Large intestine (tissue), 3 donors: ENCODE measurements around the gene RPP21. TPM values are rescaled to one million over a fixed set of nuclear protein-coding genes. Genes with fewer than 3 reads are reported as not detected.
"Not testable (repeated sequence)": the region's sequence is repeated elsewhere in the genome, so short reads cannot be mapped to it uniquely, and the experiment has no call there.

Source experiments
- DNase-seq, 2 donors: peaks; one replicate each; pipeline versions ENCODE4 v3.0.0 to v3.0.0-alpha.2; 2013
- H3K27ac ChIP-seq: one replicate; pipeline ENCODE4 v1.5.1; 2013; ENCODE audit warnings: low read length
- H3K27me3 ChIP-seq: 2 replicates; pipeline ENCODE4 v1.6.1; 2013; ENCODE audit warnings: low read length; ENCODE audit not compliant: control insufficient read depth, insufficient read depth
- H3K36me3 ChIP-seq: 2 replicates; pipeline ENCODE4 v1.6.1; 2013; ENCODE audit warnings: low read length; ENCODE audit not compliant: control insufficient read depth, insufficient read depth
- H3K4me1 ChIP-seq: one replicate; pipeline ENCODE4 v1.6.1; 2013; ENCODE audit warnings: low read length; ENCODE audit not compliant: control insufficient read depth, insufficient read depth
- H3K4me3 ChIP-seq: one replicate; pipeline ENCODE4 v1.5.1; 2013; ENCODE audit warnings: low read length
- H3K9me3 ChIP-seq: one replicate; pipeline ENCODE4 v1.6.1; 2013; ENCODE audit warnings: mild to moderate bottlenecking, low read depth, low read length, moderate library complexity; ENCODE audit not compliant: control insufficient read depth
- WGBS: methylation state at CpG from one replicate; pipeline ENCODE4 v1.1.5; 2013; ENCODE audit warnings: low lambda C conversion rate; ENCODE audit not compliant: insufficient coverage; 5-methylcytosine and 5-hydroxymethylcytosine counted together
- polyA plus RNA-seq: library from polyadenylated mRNA; unstranded; fragments of 120-200 nt; gene quantifications from one replicate; pipeline ENCODE4 v1.2.1, GENCODE V29; 2013

The RPP21 gene
- polyA plus RNA-seq, 1 donor, result 64.7 TPM

- H3K27me3 ChIP-seq, result peaks cover 59% of the 10 kb centered on the region
- no peak for DNase-seq
- H3K4me1 ChIP-seq, result no peaks in the 10 kb centered on the region
- WGBS, result no CpG with 5 or more reads among the region's 2 CpGs
- H3K9me3 ChIP-seq, result no peaks in the 10 kb centered on the region
- H3K27ac ChIP-seq, result no peak overlapping the region
- H3K36me3 ChIP-seq, result no peaks in the 10 kb centered on the region
- no peak overlapping the region for H3K4me3 ChIP-seq
Measured at GRCh38 chr6:30363459-30363858, 18.5 kb downstream of the RPP21 start.

GRCh38 chr6:30364591-30364990 lies 19.6 kb downstream of the RPP21 start:
- no peak overlapping the region for H3K4me3 ChIP-seq
- peaks cover 49% of the 10 kb centered on the region for H3K27me3 ChIP-seq
- no peak overlapping the region for H3K27ac ChIP-seq
- H3K4me1 ChIP-seq, result no peaks in the 10 kb centered on the region
- H3K9me3 ChIP-seq, result no peaks in the 10 kb centered on the region
- WGBS, result no CpG with 5 or more reads among the region's 2 CpGs
- no peaks in the 10 kb centered on the region for H3K36me3 ChIP-seq
- no peak for DNase-seq

- H3K4me3 ChIP-seq, H3K9me3 ChIP-seq, H3K4me1 ChIP-seq, H3K27ac ChIP-seq, DNase-seq, H3K36me3 ChIP-seq: not testable (repeated sequence)
- peaks cover 28% of the 10 kb centered on the region for H3K27me3 ChIP-seq
- WGBS, result 40% methylated on average over 1 of the region's 1 CpG
Measured at GRCh38 chr6:30369280-30369679, 24.3 kb downstream of the RPP21 start.

- Histone ChIP-seq H3K27ac (no peak overlapping the region), H3K4me1 (no peaks in the 10 kb centered on the region), H3K27me3 (peaks cover 23% of the 10 kb centered on the region), H3K9me3 (no peaks in the 10 kb centered on the region), H3K36me3 (no peaks in the 10 kb centered on the region), H3K4me3 (no peak overlapping the region)
- DNase-seq, result peak in 1 of 2 donors; percentile 31
- no CpG with 5 or more reads among the region's 1 CpG for WGBS
Measured at GRCh38 chr6:30378290-30378937, 33.5 kb downstream of the RPP21 start.

GRCh38 chr6:30380464-30380863 lies 35.5 kb downstream of the RPP21 start:
- Histone ChIP-seq H3K36me3 (no peaks in the 10 kb centered on the region), H3K27me3 (peaks cover 21% of the 10 kb centered on the region), H3K4me3 (no peak overlapping the region), H3K27ac (no peak overlapping the region), H3K9me3 (no peaks in the 10 kb centered on the region), H3K4me1 (no peaks in the 10 kb centered on the region)
- 78% methylated on average over 1 of the region's 5 CpGs for WGBS
- no peak for DNase-seq

GRCh38 chr6:30386166-30386565 lies 41.2 kb downstream of the RPP21 start:
- no peaks in the 10 kb centered on the region for H3K36me3 ChIP-seq
- no peaks in the 10 kb centered on the region for H3K9me3 ChIP-seq
- peaks cover 21% of the 10 kb centered on the region for H3K27me3 ChIP-seq
- H3K4me1 ChIP-seq, result no peaks in the 10 kb centered on the region
- 80% methylated on average over 1 of the region's 3 CpGs for WGBS
- no peak overlapping the region for H3K4me3 ChIP-seq
- no peak overlapping the region for H3K27ac ChIP-seq
- DNase-seq, result no peak

- H3K27ac ChIP-seq, result no peak overlapping the region
- no peak overlapping the region for H3K4me3 ChIP-seq
- DNase-seq, result no peak
- H3K4me1 ChIP-seq, result no peaks in the 10 kb centered on the region
- peaks cover 29% of the 10 kb centered on the region for H3K27me3 ChIP-seq
- no peaks in the 10 kb centered on the region for H3K9me3 ChIP-seq
- H3K36me3 ChIP-seq, result no peaks in the 10 kb centered on the region
- 100% methylated on average over 1 of the region's 3 CpGs for WGBS
Measured at GRCh38 chr6:30391240-30391639, 46.3 kb downstream of the RPP21 start.

GRCh38 chr6:30394139-30394538 lies 49.2 kb downstream of the RPP21 start:
- Histone ChIP-seq H3K27ac (no peak overlapping the region), H3K4me1 (no peaks in the 10 kb centered on the region), H3K36me3 (no peaks in the 10 kb centered on the region), H3K27me3 (peaks cover 41% of the 10 kb centered on the region), H3K4me3 (no peak overlapping the region), H3K9me3 (no peaks in the 10 kb centered on the region)
- WGBS, result 100% methylated on average over 1 of the region's 5 CpGs
- peak; percentile 9 to 29 for DNase-seq

Other genes with a start within 250 kb of the RPP21 start
- gene TRIM31, start 232.1 kb upstream of the RPP21 start, polyA plus RNA-seq, result 5.7 TPM
- gene TRIM40, start 209.0 kb upstream of the RPP21 start, polyA plus RNA-seq, result 6.6 TPM
- 6.6 TPM for gene TRIM10, start 183.9 kb upstream of the RPP21 start, polyA plus RNA-seq
- 51.7 TPM for gene TRIM15, start 181.6 kb upstream of the RPP21 start, polyA plus RNA-seq
- 58.2 TPM for gene TRIM26, start 131.8 kb upstream of the RPP21 start, polyA plus RNA-seq
- 10.9 TPM for gene TRIM39, start 18.2 kb upstream of the RPP21 start, polyA plus RNA-seq
- 170 TPM for gene HLA-E, start 144.4 kb downstream of the RPP21 start, polyA plus RNA-seq
- 54.9 TPM for gene GNL1, start 211.3 kb downstream of the RPP21 start, polyA plus RNA-seq
- gene PRR3, start 212.1 kb downstream of the RPP21 start, polyA plus RNA-seq, result 18.5 TPM
- gene ABCF1, start 226.3 kb downstream of the RPP21 start, polyA plus RNA-seq, result 80.3 TPM